GM18502 (cell line): ENCODE results near the gene NCAPH2.

Experiments used
- ATAC-seq: cut with Tn5 transposase; IDR thresholded peaks from one replicate; pipeline ENCODE4 v1.9.1; 2021; ENCODE audit warnings: mild to moderate bottlenecking; ENCODE audit not compliant: unreplicated experiment, poor library complexity

NCAPH2 gene

GRCh38 chr22:50473855-50474671 lies 34.0 kb upstream of the NCAPH2 start:
- ATAC-seq: no peak

DNA sequence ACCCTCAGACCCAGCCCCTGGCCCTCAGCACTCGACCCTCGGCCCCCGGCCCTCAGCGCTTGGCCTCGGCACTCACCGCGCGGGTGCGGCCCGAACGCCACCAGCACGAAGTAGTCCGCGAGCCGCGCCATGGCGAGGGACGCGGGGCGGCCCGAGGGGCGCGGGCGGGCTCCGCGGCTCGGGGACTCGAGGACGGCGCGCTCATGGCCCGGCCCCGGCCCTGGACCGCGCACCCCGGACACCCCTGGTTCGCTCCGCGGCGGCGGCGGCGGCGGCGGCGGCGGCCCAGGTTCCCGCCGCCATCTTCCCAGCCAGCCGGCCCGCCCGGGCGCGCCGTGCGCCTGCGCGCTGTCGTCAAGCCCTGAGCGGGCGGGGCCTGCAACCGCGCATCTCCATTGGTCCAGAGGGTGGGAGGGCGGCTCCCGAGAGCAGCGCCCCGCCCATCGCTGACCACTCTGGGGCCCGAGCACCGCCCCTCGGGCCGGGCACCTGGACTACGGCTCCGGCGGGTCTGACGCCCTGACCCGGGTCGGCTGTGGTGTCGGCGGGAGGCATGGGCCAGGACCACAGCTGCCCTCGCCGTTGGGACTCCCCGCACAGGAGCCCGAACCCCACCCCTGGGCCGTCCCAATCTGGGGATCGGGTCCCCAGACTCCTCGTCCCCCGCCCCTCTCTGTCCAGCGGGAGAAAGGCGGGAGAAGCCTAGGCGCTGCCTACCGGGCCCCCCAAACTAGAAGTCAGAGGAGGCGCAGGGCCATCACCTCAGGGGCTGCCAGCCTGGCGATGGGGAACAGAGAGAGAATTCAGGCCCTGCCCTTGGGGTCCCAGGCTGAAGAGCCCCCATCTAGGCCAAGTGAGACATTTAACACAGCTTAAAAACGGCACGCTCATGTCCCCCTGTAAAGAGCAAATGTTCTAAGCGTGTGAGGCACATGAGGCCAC lies 33.0 kb upstream of the NCAPH2 start, which contains the start of gene SBF1:
Gene SBF1, minus strand, starts transcription at position 326 of the 942 bp plus-strand sequence. Its CDS starts 195 bp downstream, at position 131.
- peak; percentile 73 for ATAC-seq

DNA sequence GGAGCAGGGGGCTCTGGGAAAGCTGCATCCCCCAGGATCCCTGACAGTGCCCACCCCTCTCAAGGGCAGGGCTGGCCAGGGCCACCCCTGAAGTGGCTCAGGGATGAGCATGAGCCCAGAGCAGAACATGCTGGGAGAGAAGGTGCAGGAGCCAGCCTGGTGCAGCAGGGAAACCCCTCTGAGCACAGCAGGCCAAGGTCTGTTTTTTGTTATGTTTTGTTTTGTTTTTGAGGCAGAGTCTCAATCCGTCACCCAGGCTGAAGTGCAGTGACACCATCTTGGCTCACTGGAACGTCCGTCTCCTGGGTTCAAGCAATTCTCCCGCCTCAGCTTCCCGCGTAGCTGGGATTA lies 32.4 kb upstream of the NCAPH2 start:
- ATAC-seq: no peak

DNA sequence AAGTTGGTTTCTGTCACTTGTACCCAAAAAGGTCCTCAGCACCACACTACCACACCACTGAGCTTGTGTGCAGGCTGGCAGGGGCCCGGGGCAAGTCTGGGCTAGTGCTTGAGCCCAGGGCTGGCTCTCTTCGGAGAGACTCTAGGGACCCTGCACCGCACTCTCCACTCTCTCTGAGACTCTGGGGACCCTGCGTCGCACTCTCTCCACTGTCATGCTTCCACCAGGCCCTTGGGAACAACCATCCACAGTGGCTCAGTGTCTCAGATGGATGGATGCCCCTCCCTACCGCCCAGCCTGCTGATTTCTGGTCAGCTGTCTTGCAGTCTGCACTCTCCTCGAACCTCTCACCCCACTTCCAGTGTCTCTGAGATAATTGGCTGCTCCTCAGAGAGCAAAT lies 31.2 kb upstream of the NCAPH2 start:
- no peak for ATAC-seq

- no peak for ATAC-seq
Measured at GRCh38 chr22:50477923-50478322, 30.1 kb upstream of the NCAPH2 start.

DNA sequence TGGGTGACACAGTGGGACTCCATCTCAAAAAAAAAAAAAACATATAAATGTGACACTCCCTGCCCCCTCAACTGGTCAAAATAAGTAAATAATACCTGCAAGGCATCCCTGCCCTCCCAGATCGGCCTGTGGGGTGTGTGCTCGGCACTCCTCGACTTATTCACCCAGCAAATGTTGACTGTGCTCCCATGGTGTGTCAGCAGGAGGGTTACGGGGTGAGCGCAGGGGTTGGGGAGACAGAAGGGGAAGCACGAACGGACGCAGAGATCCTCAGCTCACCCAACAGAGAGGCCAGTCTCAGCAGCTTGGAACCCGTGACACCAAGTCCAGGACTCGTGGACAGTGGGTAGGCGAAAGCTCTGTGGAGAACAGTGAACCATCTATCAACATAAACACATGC lies 28.3 kb upstream of the NCAPH2 start:
- ATAC-seq: no peak

- no peak for ATAC-seq
Measured at GRCh38 chr22:50481045-50481439, 27.0 kb upstream of the NCAPH2 start.

DNA sequence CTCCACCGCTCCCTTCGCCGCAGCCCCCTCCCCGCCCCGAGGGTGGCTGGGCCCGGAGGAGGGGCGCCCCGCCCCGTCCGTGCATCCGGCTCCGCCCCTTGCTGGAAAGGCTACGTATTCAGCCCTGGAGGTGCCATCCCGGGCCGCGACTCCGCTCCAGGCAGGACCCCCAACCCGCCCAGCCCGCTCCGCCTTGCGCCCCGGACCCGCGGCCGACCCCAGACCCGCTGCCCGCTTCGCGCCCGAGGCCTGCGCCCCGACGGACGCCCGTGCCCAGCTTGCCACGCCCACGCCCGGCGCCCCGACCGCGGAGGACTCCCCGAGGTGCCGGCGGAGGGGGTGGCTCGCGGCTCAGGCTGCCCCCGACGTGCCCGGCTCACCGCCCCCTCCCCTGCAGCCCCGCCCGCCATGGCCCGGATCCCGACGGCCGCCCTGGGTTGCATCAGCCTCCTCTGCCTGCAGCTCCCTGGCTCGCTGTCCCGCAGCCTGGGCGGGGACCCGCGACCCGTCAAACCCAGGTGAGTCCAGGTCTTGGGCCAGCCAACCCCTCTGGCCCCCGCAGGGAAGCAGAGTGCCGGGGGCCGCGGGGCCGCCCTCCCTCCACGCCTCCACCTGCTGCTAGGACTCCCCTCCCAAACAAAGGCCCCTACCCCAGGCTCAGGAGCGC lies 26.5 kb upstream of the NCAPH2 start, which contains the start of gene ADM2:
Gene ADM2, plus strand, starts transcription at position 104 of the 667 bp plus-strand sequence. Its CDS starts 305 bp downstream, at position 409.
- no peak for ATAC-seq

GRCh38 chr22:50482107-50483074 lies 25.6 kb upstream of the NCAPH2 start:
- no peak for ATAC-seq

DNA sequence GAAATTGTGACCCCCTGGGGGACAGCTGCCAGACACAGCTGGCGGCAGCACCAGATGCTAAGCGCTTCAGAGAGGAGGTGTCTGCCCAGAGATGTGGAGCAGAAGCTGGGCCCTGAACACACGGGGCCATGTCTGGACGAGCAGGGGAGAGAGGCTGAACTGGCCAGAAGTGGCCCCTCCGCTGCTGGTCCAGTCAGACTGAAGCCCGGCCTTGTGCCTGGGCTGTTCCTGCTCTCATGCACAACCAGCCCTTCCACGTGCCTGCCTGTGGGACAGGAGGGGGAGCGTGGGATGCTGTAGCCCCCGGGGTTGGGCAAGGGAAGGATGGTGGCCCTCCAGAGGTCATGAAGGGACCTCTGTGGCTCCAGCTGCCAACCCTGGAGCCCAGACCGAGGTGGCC lies 24.9 kb upstream of the NCAPH2 start:
- ATAC-seq: no peak

DNA sequence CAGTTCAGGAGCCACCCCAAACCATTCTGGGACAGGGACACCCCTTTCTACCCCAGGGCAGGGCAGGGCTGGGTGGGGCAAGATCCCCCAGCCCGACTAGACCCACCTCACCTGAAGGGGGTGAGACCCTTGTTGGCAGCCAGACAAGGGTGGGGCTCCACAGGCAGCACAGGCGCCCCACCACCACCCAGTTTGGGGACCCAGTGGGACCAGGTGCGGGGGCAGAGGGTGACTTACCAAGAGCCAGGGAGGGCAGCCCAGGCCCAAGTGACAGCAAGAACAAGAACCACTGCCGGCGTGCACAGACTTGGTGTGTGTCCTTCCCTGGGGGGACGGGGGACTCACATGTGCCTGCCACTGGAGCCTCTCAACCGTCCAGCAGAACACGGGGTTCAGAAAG lies 24.5 kb upstream of the NCAPH2 start:
- ATAC-seq: no peak

DNA sequence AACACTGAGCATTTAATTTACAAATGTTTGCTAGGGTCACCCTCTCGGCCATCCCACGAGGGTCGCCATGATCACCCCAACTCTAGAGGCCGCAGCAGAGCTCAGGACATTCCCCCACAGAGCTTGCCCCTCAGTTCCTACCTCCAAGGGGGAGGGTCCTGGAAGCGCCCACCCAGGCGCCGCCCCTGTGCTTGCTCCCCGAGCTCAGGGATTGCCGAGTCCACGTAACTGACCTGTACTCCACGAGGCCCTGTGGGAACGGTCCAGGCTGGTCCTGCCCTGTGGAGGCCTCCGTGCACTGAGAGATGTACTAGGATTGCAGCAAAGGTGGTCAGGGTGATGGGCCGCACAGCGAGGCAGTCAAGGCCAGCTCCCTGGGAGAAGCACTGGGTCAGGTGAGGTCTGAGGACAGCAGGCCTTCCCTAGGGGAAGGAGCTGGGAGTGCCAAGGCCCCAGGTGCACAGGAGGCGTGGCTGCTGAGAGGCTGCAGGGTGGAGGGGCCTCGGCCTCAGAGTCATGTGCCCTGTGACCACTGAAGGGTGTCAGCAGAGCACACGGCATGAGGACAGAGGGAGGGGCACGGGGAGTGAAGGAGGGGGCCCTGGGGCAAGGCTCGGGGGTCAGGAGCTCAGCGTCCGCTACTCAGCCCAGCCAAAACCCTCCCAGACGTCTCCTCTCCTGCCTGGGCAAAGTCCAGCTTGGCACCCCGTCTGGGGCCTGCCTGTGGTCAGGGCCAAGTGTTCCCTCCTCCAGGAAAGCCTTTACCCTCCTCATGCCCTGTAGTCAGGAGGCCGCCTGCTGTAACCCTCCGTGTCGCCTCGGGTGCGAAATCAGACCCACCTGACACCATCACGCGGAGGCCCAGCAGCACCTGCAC lies 23.8 kb upstream of the NCAPH2 start:
- no peak for ATAC-seq

DNA sequence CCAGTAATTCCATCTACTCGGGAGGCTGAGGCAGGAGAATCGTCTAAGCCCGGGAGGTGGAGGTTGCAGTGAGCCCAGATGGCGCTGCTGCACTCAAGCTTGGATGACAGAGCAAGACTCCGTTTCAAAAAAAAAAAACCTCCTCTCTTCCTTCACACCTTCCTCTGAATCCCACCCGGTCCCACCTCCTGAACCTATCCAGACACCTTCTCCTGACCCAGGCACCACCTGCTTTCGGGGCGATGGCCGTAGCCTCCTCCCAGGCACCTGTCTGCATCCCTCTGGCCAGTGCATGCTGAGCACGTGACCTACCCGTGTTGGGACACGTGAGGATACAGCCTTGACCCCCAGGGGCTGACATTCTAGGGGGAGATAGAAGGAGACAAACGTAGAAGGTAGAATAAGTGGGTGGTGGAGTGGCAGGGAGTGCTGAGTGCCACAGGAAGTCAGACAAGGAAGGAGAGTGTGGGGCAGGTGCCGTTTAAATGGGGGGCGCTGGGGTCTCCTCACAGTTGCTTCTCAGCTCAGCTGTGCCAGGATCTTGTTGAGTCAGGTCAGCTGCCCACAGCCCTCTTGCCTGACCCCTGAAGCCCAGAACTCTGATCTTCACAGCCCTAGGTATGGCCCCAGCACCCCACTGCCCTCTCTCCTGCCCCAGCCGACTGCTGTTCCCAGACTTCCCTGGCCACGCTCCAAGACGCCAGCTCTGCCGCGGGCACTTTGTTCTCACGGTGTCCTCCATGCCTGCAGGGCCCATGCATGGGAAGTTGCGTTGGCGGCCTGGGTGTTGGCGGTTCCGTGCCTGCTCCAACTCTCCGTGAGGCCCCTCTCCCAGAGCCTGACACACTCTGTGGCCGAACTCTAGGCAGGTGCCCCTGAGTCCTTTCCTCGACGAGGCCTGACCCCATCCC lies 22.5 kb upstream of the NCAPH2 start:
- ATAC-seq: no peak

- ATAC-seq: no peak
Measured at GRCh38 chr22:50486561-50487289, 21.3 kb upstream of the NCAPH2 start, which contains the start of gene MIOX. MIOX (plus strand) TSS chr22:50486859; CDS start chr22:50486898, 39 bp downstream.

GRCh38 chr22:50487290-50488005 lies 20.6 kb upstream of the NCAPH2 start:
- no peak for ATAC-seq

- no peak for ATAC-seq
Measured at GRCh38 chr22:50488006-50488677, 19.9 kb upstream of the NCAPH2 start.
